ENCODE measurements around the gene NEUROG1. TPM values are rescaled to one million over a fixed set of nuclear protein-coding genes. Genes with fewer than 3 reads are reported as not detected.
A peak's percentile ranks its signal among the peaks of the same experiment; 100 is the strongest.

The NEUROG1 gene
- total RNA-seq, 2 donors from 2014 or later: not detected

GRCh38 chr5:135565725-135566421, 30.1 kb upstream of the NEUROG1 start:
- intact Hi-C loops (cut with DNase I): no loop called here
- peak; percentile 91 for DNase-seq (ENCODE audit: low spot score)

- intact Hi-C loops (cut with DNase I): no loop called here
- DNase-seq (ENCODE audit: low spot score): no peak
Measured at GRCh38 chr5:135565266-135565665, 29.5 kb upstream of the NEUROG1 start.

GRCh38 chr5:135564331-135564730, 28.6 kb upstream of the NEUROG1 start:
- intact Hi-C loops (cut with DNase I): no loop called here
- no peak for DNase-seq (ENCODE audit: low spot score)

- intact Hi-C loops (cut with DNase I): no loop called here
- DNase-seq (ENCODE audit: low spot score): peak; percentile 73
Measured at GRCh38 chr5:135561266-135561665, 25.5 kb upstream of the NEUROG1 start.

GRCh38 chr5:135560858-135561257, 25.1 kb upstream of the NEUROG1 start:
- intact Hi-C loops (cut with DNase I): no loop called here
- DNase-seq (ENCODE audit: low spot score): peak; percentile 90

- DNase-seq (ENCODE audit: low spot score): no peak
- intact Hi-C loops (cut with DNase I): no loop called here
Measured at GRCh38 chr5:135559354-135559753, 23.6 kb upstream of the NEUROG1 start.

- DNase-seq (ENCODE audit: low spot score): peak; percentile 35
- intact Hi-C loops (cut with DNase I): no loop called here
Measured at GRCh38 chr5:135557076-135557838, 21.5 kb upstream of the NEUROG1 start.

- no peak for DNase-seq (ENCODE audit: low spot score)
- intact Hi-C loops (cut with DNase I): no loop called here
Measured at GRCh38 chr5:135556620-135557019, 20.9 kb upstream of the NEUROG1 start.

- no peak for DNase-seq (ENCODE audit: low spot score)
- intact Hi-C loops (cut with DNase I): no loop called here
Measured at GRCh38 chr5:135555530-135555929, 19.8 kb upstream of the NEUROG1 start.

- intact Hi-C loops (cut with DNase I): loop anchor here in 1 of 2 donors (5.0 kb wide), 1 partner anchor 92 kb away; no protein-coding TSS in a partner anchor
- peak; percentile 58 for DNase-seq (ENCODE audit: low spot score)
Measured at GRCh38 chr5:135553688-135554462, 18.1 kb upstream of the NEUROG1 start.

GRCh38 chr5:135551593-135552447, 16.1 kb upstream of the NEUROG1 start:
- peak; percentile 83 for DNase-seq (ENCODE audit: low spot score)
- intact Hi-C loops (cut with DNase I): loop anchor here (2.0 to 5.0 kb wide), 2 partner anchors 87 to 90 kb away; no protein-coding TSS in a partner anchor

GRCh38 chr5:135549413-135549812, 13.6 kb upstream of the NEUROG1 start:
- intact Hi-C loops (cut with DNase I): no loop called here
- DNase-seq (ENCODE audit: low spot score): no peak

- DNase-seq (ENCODE audit: low spot score): no peak
- intact Hi-C loops (cut with DNase I): no loop called here
Measured at GRCh38 chr5:135547590-135548254, 12.0 kb upstream of the NEUROG1 start.

- DNase-seq (ENCODE audit: low spot score): no peak
- intact Hi-C loops (cut with DNase I): no loop called here
Measured at GRCh38 chr5:135546912-135547311, 11.1 kb upstream of the NEUROG1 start.

- intact Hi-C loops (cut with DNase I): no loop called here
- no peak for DNase-seq (ENCODE audit: low spot score)
Measured at GRCh38 chr5:135546101-135546500, 10.3 kb upstream of the NEUROG1 start.

GRCh38 chr5:135545099-135545498, 9.3 kb upstream of the NEUROG1 start:
- intact Hi-C loops (cut with DNase I): no loop called here

GRCh38 chr5:135543485-135544304, 7.9 kb upstream of the NEUROG1 start:
- no peak for DNase-seq (ENCODE audit: low spot score)
- intact Hi-C loops (cut with DNase I): no loop called here

More at GRCh38 chr5:135545099-135545498, 9.3 kb upstream of the NEUROG1 start:
- DNase-seq (ENCODE audit: low spot score): no peak

Data from posterior vena cava (tissue), 2 donors.